CD4-positive, alpha-beta T cell treated with Interleukin-6 for 4 hours (primary cell): ENCODE results near the gene FYN.

Experiments used
- DNase-seq: peaks from one replicate; pipeline ENCODE4 v3.0.0-alpha.2; 2020; ENCODE audit warnings: mixed read lengths

FYN gene

GRCh38 chr6:111721753-111722154, 151.5 kb downstream of the FYN start:
- peak; percentile 50 for DNase-seq

DNA sequence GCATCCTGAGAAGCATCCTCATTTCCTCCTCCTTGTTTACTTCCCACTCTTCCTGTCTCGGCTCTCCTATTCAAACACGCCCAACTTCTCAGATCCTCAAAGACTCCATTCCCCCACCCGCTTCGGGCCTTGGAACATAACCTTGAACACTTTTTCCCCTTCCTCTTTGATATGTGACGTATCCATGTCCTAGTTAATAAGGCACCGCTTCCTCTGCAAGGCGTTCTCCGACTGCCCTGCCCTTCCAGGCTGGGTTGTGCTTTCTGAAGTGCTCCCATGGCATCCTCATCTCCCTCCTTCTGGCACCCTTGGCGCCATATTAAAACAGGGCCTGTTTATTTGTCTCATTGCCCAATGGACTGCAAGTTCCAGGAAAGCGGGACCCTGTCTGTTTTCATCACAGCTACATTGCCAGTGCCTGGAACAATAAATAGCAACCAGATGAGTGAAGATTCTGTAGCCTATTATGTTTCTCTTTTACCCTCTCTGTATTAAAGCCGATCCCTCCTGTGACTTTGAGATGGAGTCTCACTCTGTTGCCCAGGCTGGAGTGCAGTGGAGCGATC, 152.2 kb downstream of the FYN start:
- no peak for DNase-seq

DNA sequence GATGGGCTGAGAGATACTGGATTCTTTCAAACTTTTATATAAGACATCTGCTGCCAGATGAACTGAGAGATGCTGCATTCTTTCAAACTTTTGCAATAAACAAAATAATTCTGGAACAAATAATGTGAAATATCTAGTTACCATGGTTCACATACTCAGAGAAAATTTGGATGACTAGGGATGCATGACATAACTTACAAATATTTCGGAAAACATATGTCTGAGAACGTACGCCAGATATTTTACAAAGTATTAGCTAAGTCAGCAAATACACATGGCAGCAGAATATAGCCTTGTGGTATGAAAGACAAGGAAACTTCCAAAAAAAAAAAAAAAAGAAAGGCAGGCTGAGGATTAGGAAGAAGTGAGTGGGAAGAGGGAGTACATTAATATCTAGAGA, 154.3 kb downstream of the FYN start:
- no peak for DNase-seq

DNA sequence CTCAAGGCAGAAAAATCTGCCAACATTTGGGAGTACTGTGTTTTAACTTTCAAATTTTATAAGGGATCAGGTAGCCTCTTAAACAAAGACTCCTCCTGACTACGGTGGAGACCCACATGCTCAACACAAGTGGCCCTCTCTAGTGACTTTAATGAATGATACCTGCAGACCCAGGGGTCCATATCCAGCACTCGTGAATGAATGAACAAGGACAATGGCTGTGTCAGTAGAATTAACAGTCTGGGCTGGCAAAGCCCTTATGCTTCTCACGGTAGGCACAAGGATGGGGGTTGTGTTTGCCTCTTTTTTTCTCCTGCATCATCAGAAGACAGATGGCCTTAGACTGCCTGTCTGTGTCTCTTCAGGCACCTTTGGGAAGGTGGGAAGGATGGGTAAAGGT, 154.9 kb downstream of the FYN start:
- no peak for DNase-seq

GRCh38 chr6:111717621-111718020, 155.6 kb downstream of the FYN start:
- DNase-seq = no peak

DNA sequence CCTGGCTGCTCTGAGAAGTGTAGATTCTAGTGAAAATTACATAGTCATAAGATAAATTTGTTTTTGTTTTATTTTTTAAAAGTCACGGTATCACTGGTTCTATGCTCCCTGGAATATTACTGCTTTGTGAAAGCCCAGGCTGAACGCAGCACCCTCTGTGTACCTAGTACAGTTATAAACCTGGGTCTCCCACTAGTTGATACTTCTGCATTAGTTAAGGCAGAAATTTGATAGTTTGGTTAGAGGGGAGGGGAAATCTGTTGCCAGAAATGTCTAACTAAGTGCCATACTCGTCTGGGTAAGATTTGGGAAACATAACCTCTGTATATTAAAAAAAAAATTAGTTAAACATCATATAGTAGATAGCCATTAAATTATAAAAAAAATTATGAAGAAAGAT, 156.9 kb downstream of the FYN start:
- no peak for DNase-seq

- peak; percentile 72 for DNase-seq
These were observed 157.9 kb downstream of the FYN start for GRCh38 chr6:111715321-111715720.

DNA sequence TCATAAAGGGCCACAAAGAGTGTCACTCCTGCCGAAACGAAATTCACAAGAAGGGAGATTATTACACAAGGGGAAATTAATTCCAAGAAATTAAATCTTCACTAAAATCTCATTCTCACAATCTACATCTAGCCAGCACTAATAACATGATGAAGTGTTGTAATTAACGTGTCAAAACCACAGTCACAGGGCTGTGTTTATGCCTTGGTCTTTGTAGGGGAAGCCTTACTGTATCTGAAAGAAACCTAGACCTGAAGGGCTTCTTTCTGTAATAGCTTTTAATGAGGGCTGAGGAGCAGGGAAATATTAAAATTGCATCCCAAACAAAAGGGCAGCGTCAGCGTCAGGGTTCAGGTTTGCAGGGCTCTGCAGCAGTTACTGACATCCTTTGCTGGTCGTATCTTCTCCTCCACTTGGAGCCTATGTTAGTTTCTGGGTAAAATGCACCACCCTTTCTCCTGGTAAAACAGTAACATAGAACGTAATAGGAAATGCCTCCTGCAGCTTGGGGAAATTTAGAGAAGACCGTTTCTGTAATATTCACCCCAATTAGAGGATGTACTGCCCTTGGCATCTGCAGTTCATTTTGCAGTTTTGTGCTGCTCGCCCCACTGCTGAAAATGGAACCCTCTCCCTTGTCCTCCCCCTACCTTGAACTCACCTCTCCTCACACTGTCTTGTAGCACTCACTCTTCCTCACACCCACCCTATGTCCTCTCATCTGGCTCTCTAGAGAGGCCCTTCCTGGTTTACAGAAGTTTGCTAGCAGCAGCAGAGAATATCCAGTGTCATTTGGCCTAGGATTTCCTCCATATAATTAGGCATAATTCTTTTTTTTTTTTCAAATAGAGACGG, 158.6 kb downstream of the FYN start:
- DNase-seq = no peak

DNA sequence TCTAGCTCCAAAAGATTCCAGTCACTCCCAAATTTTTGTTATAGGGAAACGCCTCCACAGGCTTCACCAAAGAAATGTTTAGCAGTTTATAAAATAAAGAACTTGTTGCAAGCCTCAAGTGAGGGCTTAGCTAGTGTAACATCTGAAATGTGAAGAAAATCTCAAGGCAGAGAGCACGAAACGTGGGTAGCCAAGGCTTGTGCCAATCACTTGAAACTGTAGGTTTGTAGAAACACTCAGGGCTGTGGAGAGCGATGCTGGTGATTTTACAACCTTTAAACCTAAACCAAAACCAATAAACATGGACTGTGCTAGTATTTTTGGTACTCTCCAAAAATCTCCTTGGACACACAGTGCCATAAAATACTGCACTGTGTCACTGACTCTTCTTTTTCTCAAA, 159.4 kb downstream of the FYN start:
- no peak for DNase-seq

GRCh38 chr6:111713236-111713635, 160.0 kb downstream of the FYN start:
- DNase-seq = no peak

GRCh38 chr6:111711984-111712752, 161.1 kb downstream of the FYN start:
- DNase-seq = no peak

- no peak for DNase-seq
These were observed 161.8 kb downstream of the FYN start for GRCh38 chr6:111711476-111711875.

GRCh38 chr6:111710911-111711310, 162.3 kb downstream of the FYN start:
- DNase-seq = no peak

- no peak for DNase-seq
These were observed 162.8 kb downstream of the FYN start for GRCh38 chr6:111710439-111710838.

DNA sequence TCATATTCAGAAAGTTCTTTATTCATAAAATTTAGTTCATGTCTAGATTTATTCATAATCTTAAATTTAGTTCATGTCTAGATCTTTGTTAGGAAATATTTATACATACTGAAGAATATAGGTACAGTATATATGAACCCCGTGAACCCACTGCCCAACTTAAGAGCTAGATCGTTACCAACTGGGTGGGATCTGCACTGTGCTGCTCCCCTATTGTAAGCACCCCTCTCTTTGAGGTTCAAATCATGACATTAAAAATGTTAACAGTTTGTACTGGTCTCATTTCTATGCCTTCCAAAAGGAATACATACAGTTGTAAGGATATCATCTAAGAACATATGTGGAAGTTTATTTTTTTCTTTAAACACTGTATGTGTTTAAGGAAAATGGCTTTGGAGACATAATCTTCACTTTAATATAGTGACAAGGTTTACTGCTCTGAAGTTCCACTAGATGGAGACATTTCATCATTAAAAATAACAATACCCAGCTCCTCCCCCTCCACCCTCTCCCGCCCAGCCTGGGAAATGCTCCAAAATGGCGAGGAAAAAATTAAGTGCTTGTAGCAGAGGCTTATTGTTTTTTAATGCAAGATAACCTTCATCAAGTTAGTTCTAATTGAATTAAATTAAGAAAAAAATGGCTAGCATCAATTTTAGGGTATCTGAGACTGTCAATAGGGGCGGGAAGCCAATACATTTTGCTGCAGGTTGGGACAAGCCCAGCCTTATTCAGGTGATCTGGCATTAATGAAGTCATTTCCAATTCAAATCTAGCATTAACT, 163.4 kb downstream of the FYN start:
- DNase-seq = peak; percentile 69

DNA sequence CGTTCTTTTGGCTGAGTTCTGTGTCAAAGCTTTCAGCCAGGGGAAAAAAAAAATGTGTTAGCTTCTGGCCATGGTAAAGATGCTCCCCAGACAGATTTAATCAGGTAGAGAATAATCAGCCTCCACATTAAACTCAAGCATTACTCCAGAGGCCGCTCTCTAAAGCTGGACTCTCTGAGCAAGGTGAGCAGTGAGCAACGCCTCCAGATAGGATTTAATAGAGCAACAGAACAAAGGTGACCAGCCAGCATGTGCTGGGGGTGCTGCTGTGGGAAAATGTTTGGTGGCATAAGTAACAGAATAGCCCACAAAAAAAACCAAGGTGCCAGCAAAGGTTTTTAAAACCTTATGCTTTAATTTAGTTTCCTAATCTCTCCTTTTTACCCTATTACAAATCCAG, 164.1 kb downstream of the FYN start:
- no peak for DNase-seq

GRCh38 chr6:111707773-111708172, 165.5 kb downstream of the FYN start:
- DNase-seq = no peak

- no peak for DNase-seq
These were observed 166.3 kb downstream of the FYN start for GRCh38 chr6:111706841-111707391.

DNA sequence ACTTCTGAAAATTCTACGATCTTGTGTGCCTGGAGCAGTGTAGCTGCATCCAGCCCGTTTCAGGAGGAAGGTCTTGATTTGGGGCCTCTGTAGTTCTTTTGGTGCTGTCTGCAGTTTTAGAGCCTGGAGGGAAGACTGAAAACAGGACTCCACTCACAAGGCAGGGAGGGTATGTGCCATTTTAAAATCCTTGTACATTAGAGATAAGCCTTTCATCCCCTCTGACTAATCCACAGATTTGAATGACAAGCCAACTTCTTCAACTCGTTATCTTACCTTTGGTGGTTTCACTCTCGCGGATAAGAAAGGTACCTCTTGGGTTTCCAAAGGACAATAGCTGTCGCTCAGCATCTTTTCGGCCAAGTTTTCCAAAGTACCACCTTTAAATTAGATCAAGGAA, 169.5 kb downstream of the FYN start:
- no peak for DNase-seq

GRCh38 chr6:111702268-111702667, 171.0 kb downstream of the FYN start:
- DNase-seq = no peak

DNA sequence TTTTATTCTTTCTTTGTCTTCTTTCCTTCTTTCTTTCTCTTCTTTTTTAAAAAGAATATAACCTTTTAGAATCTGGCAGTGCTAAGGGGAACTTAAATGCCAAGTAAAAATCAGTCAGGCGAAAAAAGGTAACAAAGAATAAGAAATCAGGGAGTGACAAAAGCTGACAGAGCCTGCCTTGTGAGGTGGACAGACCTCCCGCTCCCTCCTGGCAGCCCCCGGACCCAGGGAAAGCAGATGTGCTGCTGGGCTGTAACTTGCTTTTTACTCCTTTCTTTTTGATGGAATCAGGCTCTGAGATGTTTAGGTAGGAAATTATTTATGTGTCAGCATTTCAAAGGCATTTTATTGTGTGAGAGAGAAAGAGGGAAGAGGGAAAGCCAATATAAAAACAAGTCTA, 172.1 kb downstream of the FYN start:
- DNase-seq = no peak

- no peak for DNase-seq
These were observed 173.0 kb downstream of the FYN start for GRCh38 chr6:111700135-111700690.
